Measurements from ENCODE around the gene C1QTNF6. TPM values are rescaled to one million over a fixed set of nuclear protein-coding genes. Genes with fewer than 3 reads are reported as not detected.

The C1QTNF6 gene
- polyA plus RNA-seq, 1 donor (not counting 4 experiments of a cell fraction or from before 2014, with no cell fraction given) = 17.1 TPM

DNA sequence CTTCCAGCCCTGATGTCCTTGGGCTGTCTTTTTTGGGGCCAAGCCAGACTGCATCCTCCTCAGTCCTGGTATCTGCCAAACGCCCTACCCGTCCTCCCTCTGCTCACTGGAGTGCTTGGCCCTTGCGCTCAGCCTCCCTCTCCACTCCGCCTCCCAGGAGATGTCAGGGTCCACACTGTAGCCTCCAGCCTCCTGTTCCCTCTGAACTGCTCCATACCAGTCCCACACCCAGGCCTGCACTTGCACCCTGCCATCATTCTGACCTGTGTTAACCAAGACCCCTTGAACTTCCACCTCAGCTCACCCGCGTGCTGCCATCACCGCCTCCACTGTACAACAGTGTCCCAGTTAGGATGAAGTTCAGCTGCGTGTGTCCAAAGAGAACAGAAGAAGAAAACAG, 32.1 kb downstream of the C1QTNF6 start:
- dilution Hi-C loops (cut with MboI; ENCODE audit: extremely low pct_ligation_motif_present, low sequenced_read_pairs) = no loop called here
- Histone ChIP-seq H3K36me3 (ENCODE audit: control insufficient read depth in 2 of 2, extremely low read depth in 1 of 2, insufficient read depth in 2 of 2, low read length in 2 of 2) (no peaks in the 10 kb centered on the region), H3K27me3 (ENCODE audit: control insufficient read depth, extremely low read depth, insufficient read depth, low read length) (peaks cover 8% of the 10 kb centered on the region), H3K9me1 (ENCODE audit: control insufficient read depth, extremely low read depth, insufficient read depth, low read length) (no peaks in the 10 kb centered on the region), H3K79me2 (ENCODE audit: control insufficient read depth, insufficient read depth, low read length) (no peaks in the 10 kb centered on the region), H3K27ac (ENCODE audit: control insufficient read depth, insufficient read depth, low read length) (no peak overlapping the region), H3K4me2 (ENCODE audit: control insufficient read depth, extremely low read depth, insufficient read depth, low read depth, low read length) (no peak overlapping the region), H3K9ac (ENCODE audit: control insufficient read depth, extremely low read depth, insufficient read depth, low read length) (no peak overlapping the region), H3K4me3 (ENCODE audit: control insufficient read depth in 2 of 3, extremely low read depth in 1 of 3, insufficient read depth in 2 of 3, low read depth in 1 of 3, low read length in 3 of 3) (no peak overlapping the region), H3K9me3 (ENCODE audit: control insufficient read depth, low read depth, low read length) (peaks cover 4% of the 10 kb centered on the region), H3K4me1 (ENCODE audit: control insufficient read depth, extremely low read depth, insufficient read depth, low read length) (no peaks in the 10 kb centered on the region), H2AFZ (ENCODE audit: control insufficient read depth, low read length) (no peak overlapping the region), H4K20me1 (ENCODE audit: control insufficient read depth, extremely low read depth, insufficient read depth, low read length) (no peaks in the 10 kb centered on the region)
- TF ChIP-seq, protein P1, sequence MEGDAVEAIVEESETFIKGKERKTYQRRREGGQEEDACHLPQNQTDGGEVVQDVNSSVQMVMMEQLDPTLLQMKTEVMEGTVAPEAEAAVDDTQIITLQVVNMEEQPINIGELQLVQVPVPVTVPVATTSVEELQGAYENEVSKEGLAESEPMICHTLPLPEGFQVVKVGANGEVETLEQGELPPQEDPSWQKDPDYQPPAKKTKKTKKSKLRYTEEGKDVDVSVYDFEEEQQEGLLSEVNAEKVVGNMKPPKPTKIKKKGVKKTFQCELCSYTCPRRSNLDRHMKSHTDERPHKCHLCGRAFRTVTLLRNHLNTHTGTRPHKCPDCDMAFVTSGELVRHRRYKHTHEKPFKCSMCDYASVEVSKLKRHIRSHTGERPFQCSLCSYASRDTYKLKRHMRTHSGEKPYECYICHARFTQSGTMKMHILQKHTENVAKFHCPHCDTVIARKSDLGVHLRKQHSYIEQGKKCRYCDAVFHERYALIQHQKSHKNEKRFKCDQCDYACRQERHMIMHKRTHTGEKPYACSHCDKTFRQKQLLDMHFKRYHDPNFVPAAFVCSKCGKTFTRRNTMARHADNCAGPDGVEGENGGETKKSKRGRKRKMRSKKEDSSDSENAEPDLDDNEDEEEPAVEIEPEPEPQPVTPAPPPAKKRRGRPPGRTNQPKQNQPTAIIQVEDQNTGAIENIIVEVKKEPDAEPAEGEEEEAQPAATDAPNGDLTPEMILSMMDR (optimal IDR thresholded peaks at IDR 0.05 in 1 of 3, IDR thresholded peaks at IDR 0.05 in 1 of 3, conservative IDR thresholded peaks at IDR 0.05 in 1 of 3; ENCODE audit: extremely low read depth in 1 of 3, insufficient read depth in 2 of 3, low read length in 3 of 3) = no peak
- no peak for TF ChIP-seq EZH2 (IDR thresholded peaks at IDR 0.05; ENCODE audit: low read length)
- DNase-seq (ENCODE audit: low read depth, low spot score) (no peak), FAIRE-seq (no peak)

DNA sequence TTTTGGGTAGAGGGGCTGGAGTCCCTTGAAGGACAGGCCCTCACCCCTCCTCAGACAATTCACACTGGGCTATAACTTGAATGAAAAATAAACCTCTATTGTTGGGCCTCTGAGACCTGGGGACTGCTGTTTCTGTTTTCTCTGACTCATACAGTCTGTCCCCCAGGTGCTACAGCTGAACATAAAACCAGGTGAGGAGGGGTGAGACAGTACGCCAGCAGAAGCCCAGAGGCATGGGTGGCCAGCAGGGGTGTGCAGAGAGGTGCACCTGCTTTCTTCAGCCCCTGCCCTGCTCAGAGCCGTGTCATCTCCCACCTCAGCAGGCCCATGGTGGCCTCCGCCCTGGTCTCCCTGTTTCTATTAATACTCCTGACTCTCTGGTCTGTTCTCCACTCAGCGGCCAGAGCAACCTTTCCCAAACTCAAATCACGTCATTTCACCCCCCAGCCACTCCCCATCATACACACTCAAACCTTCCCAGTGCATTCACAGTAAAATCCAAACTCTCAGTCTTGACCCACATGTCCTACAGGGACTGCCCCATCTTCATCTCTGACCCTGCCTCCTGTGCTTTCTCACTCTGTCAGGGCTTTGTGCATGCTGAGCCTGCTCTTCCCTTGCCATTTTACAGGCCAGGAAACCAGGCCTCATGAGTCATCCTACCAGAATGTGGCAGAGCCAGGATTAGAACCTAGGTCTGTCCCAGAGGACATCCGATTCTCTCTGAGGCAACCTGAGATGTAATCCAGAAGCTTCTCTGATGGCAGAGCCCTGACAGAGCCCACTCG, 32.9 kb downstream of the C1QTNF6 start:
- peaks cover 4% of the 10 kb centered on the region for H3K9me3 ChIP-seq (ENCODE audit: control insufficient read depth, low read depth, low read length)
- no peak for DNase-seq (ENCODE audit: low read depth, low spot score)

More for the DNA sequence above, 32.9 kb downstream of the C1QTNF6 start:
- no peaks in the 10 kb centered on the region for H4K20me1 ChIP-seq (ENCODE audit: control insufficient read depth, extremely low read depth, insufficient read depth, low read length)
- H2AFZ ChIP-seq (ENCODE audit: control insufficient read depth, low read length) = no peak overlapping the region
- H3K27me3 ChIP-seq (ENCODE audit: control insufficient read depth, extremely low read depth, insufficient read depth, low read length) = peaks cover 8% of the 10 kb centered on the region
- dilution Hi-C loops (cut with MboI; ENCODE audit: extremely low pct_ligation_motif_present, low sequenced_read_pairs) = no loop called here
- TF ChIP-seq, protein P1 (optimal IDR thresholded peaks at IDR 0.05 in 1 of 3, IDR thresholded peaks at IDR 0.05 in 1 of 3, conservative IDR thresholded peaks at IDR 0.05 in 1 of 3; ENCODE audit: extremely low read depth in 1 of 3, insufficient read depth in 2 of 3, low read length in 3 of 3) = no peak
- no peak for TF ChIP-seq EZH2 (IDR thresholded peaks at IDR 0.05; ENCODE audit: low read length)
- no peaks in the 10 kb centered on the region for H3K36me3 ChIP-seq (ENCODE audit: control insufficient read depth in 2 of 2, extremely low read depth in 1 of 2, insufficient read depth in 2 of 2, low read length in 2 of 2)
- FAIRE-seq = no peak
- H3K4me1 ChIP-seq (ENCODE audit: control insufficient read depth, extremely low read depth, insufficient read depth, low read length) = no peaks in the 10 kb centered on the region
- no peaks in the 10 kb centered on the region for H3K79me2 ChIP-seq (ENCODE audit: control insufficient read depth, insufficient read depth, low read length)
- no peak overlapping the region for H3K9ac ChIP-seq (ENCODE audit: control insufficient read depth, extremely low read depth, insufficient read depth, low read length)
- no peak overlapping the region for H3K27ac ChIP-seq (ENCODE audit: control insufficient read depth, insufficient read depth, low read length)
- no peak overlapping the region for H3K4me2 ChIP-seq (ENCODE audit: control insufficient read depth, extremely low read depth, insufficient read depth, low read depth, low read length)
- H3K4me3 ChIP-seq (ENCODE audit: control insufficient read depth in 2 of 3, extremely low read depth in 1 of 3, insufficient read depth in 2 of 3, low read depth in 1 of 3, low read length in 3 of 3) = no peak overlapping the region
- no peaks in the 10 kb centered on the region for H3K9me1 ChIP-seq (ENCODE audit: control insufficient read depth, extremely low read depth, insufficient read depth, low read length)

Measured in keratinocyte (primary cell).